GM19455 (cell line): ENCODE results near the gene NOX3.

ENCODE experiments used
- ATAC-seq: cut with Tn5 transposase; IDR thresholded peaks from one replicate; pipeline ENCODE4 v1.9.1; 2021; ENCODE audit not compliant: unreplicated experiment

NOX3 gene

DNA sequence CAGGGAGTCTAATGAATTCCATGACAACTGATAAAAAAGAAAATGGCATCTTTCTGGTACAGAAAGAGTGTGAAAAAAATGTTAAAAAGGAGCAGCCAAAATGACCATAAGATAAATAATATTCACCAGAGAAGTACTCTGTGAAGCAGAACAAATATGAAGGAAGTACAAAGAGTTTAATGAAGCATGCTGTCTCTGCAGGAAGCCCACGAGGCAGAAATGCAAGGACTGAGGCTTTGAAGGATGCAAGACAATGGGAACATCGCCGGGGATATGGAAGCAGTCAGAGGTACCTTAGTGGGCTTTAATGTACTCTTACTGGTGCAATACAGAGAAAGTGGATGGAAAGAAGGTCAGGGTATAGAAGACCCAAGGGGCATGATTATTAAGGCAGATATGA is 50.7 kb downstream of the NOX3 start:
- no peak for ATAC-seq

DNA sequence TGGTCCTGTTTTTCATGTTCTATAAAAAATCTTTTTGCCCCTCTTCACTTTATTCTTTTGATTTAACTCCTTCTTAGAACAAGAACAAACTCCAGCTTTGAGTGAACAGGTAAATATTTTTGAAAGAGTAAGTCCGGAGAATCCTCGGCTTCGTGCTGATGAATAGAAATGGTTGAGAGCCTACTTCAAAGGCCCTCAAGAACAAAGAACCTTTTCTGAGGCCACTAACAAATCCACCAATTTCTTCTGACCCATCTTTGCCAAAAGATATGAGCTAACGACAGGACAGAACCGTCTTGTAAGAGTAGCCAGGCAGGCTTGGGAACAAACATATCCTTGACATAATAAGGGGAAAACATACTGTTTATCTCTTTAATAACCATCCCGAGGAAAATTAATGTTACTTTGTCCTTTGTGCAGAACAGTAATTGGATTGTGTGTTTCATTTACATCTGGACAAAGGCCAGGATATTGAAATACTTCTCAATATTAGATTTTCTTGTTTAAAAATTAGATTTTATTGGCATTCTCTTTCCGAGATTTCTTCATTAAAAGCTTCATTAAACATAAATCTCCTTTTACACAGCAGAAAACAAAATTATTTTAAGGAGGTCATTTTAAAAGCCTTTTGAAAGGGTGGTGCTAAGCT is 52.9 kb downstream of the NOX3 start:
- no peak for ATAC-seq

DNA sequence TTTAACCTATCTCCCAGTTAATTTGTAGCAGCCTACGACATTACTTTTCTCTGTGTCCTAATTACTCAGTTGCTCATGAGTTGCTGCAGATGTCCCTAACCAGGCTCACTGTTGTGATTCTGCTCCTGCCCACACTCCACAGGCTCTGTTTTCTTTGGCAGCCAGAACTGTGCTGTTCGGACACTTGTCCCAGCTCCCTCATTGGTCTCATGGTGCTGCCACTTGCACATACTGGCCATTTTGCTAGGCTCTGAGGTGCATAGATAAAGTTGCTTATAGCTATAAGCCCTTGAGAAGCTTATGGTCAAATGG is 55.0 kb downstream of the NOX3 start:
- ATAC-seq: no peak

DNA sequence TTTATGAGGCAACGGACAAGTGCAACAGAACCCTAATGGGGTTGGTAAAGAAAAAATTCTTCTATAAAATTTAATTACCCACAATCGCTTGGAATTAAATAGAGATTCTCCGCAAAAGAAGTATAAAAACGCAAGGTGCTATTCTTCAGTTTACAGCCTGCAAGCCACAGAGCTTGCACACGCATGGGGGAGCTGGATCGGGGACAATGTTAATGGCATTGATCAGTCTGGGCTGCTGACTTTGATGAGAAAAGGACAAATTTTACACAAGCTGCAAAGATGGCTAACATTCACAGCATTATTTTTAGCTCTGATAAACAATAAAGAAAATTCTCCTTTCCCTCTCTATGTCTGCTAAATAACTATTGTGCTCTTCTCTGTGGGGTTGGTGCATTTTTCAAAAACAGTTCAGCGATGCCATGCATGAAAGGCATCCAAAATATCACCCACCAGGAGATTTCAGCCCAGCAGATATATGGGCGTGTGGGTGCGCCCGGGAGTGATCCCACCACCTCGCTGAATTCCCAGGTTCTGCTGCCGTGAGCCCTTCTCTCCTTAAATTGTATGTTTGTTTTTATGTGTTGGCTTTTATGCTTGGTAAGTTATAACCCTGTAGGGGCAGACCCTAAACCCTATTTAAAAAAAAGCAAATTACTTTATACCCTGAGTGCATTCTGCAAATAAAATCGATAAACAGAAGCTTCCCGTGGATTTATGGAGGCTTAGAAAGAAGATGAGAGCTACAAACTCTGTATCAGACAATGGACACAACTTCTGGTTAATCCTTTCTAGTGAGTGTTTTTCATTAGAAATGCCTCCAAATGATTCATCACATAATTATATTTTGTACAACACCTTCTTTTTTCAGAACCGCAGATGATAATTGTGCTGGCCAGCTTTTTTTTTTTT is 55.6 kb downstream of the NOX3 start:
- ATAC-seq: no peak

DNA sequence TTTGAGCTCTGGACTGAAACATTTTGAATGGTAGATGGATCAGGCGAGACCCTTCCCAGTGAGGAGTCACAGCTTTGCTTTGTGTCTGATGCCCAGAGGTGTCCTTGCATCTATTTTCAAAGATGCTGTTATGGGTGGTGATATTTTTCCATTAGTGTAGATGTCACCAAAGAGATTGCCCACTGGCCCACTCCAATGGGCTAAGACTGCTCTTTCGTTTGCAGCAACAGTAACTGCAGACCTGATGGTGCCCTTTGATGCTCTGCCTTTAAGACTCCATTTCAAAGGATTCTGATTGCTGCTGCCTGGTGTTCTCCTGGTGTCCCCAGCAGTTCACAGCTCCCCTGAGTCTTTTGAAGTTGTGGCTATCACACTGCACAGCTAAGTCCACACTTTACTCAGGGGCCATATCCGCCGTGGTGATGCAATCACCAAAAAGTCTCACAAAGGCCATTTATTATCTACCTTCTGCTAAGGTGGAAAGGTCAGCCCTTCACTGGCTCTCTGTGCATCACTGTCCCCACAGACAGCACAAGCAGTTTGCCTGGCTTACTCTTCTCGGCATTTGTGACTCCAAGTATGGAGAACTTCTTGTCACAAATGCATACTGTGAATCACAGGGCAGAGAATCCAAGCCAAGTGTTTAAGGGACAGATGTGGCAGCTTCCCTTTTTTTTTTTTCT is 56.4 kb downstream of the NOX3 start:
- ATAC-seq: no peak

DNA sequence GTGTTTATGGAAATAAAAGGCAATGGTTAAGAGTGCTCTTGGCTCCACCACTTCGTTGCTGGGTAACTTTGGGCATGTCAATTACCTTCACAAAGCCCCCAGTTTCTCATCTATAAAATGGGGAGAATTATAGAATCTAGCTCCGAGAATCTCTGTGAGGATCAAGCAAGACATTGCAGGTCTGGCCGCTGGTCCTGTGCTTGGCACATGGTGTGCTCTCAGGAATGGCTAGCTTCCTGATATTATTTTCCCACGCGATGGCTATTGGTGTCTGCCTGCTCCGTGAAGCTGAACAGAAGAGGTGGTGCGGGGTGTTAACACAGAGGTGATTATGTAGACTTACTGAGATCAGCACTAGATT is 57.0 kb downstream of the NOX3 start:
- no peak for ATAC-seq

DNA sequence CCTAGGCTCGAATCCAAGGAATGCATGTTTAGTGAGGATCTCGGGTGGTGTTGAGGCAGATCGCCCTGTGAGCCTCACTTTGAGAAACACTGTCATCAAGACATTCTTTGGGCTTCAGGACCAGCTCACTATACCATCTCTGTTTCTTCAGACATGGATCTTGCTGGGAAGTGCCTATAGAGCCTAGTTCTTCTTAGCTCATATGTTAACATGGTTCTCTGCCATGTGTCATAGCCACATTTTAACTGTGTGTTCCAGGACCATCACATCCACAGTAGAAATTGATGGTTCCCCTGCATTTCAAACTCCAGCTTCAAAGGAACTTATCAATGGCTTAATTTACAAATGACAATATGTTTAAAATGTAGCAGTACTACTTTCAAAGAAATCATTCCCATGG is 57.4 kb downstream of the NOX3 start:
- no peak for ATAC-seq

DNA sequence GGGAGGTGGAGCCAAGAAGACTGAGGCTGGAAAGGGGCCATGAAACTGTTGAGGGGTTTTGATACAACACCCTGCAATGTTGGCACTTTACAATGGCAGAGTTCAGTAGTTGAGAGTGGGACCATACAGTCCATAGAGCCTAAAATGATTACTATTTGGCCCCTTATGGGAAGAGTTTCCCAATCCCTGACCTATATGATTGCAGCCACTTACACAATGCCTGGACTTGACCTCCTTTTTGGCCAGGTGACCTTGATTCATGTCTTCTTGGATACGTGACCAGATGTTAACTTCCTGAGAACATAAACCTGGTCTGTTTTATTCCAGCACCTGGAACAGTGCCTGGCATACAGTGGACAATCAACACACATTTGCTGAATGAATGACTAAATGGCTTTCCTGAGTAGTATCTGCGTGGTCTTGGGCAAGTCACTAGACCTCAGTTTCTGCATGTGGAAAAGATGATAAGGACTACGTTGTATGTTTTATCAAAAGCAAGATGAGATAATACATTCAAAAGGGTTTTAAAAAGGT is 58.4 kb downstream of the NOX3 start:
- ATAC-seq: no peak

DNA sequence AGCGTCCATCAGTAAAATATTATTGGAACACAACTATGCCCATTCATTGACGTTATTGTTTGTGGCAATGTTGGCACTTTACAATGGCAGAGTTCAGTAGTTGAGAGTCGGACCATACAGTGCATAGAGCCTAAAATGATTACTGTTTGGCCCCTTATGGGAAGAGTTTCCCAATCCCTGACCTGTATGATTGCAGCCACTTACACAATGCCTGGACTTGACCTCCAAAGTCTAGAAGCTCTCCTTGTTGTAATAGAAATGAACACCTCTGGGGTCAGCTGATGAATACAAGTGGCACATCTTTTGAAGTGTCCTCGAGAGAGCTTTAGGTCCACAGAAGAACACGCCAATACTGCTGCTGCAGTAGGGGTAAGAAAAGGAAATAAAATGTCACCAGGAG is 59.0 kb downstream of the NOX3 start:
- no peak for ATAC-seq

DNA sequence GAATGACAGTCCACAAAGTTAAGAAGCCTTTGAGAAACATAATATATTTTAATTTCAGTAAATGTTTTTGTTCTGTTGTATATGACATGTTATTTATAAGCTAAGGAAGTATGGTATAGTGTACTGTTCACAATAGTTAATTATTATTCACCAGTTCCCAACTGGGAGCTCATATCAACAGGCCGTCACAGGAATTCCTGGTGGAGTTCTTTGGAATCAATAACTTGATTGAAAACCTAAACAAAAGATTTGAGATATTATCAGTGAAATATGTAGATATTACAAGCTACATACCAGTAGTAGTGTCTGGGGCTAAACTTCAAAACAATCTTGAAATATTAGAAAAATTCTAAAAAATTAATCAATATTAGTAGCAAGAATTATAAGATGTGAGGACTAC is 60.3 kb downstream of the NOX3 start:
- no peak for ATAC-seq

DNA sequence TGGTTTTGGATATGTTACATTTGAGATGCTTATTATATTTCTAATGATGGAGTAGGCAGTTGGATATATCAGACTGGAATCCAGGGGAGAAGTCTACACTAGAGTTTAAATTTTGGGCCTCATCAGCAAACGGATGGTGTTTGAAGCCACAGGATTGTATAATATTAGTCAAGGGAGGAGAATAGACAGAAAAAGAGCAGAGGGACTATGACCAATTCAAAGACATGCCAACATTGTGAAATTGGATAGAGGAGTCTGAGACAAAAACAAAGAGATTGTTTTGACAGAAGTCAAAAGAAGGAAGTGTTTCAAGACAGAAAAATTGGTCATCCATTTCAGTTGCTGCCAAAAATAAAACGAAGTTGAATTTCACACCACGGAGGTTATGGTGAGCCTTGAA is 66.5 kb downstream of the NOX3 start:
- no peak for ATAC-seq

DNA sequence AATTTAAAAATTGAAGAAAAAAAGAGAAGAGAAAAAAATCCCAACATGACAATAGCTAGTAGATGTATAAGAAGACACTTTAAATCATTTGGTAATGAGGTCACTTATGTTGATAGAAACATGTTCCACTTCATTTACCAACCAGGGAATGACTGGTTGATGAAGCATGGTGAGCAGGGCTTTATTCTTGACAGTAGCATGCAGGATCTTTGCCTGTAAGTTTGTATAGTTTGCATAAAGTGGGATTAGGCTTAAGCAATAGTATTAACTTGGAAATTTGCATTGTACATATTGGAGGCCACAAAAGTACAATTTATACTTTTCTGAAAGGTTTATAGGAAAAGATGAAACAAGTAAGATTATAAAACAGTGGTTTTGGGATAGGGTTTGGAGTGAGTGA is 67.0 kb downstream of the NOX3 start:
- ATAC-seq: no peak

DNA sequence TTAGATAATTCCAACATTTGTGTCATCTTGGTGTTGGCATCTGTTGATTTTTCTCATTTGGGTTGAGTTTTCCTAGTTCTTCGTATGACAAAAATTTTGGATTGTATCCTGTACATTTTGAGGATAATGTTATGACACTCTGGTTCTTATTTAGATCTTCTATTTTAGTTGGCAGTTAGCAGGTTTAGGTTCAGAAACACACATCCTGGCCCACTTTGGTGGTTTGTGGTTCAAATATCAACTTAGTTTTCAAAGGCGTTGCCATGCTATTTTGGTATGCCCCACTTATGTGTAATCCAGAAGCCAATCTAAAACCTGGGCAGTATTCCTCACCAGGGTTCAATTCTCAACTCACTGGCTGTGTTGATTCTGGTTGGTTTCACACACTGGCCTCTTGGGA is 68.2 kb downstream of the NOX3 start:
- no peak for ATAC-seq

DNA sequence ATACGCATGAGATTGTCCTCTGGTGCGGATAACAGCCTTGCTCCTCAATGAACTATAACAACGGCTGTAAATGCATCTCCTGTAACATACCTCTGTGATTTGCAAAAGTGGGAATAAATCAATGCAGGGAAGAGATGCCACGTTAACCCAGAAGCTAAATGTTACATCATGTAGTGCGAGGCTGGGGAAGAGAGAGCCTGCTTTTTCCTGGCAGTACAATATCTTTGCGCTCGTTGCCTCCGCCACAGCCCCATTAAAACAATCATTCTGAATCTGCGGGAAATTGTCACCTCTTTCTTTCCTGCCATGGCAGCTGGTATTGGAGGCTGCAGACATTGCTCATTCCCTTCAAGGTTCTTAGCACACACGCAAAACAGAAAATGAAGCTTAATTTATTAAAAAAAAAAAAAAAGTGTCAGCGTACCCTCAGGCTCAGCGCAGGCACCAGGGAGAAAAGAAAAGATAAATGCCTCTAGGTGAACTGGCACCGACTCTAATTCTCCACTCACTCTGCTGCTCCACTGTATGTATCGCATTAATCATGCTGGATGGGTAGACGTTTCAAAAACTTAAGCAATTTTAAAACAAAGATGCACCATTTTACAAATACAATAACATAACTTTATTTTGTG is 71.2 kb downstream of the NOX3 start:
- no peak for ATAC-seq

DNA sequence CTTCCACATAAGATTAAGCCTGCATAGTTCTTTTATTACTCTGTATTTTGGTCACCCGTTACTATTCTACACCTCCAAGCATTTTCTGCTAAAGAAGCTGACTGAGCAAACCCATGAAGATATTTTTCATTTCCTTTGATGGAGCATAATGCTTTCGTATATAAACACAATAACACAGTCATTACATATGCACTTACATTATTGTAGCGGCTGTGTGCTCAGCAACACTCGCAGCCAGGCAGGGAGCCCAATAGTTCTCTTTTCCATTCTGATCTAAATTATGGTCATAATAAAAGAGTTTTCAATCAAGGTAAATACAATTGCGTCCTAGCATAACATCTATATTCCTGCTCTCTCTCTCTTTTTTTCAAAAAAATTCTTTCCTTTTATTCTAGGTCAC is 71.7 kb downstream of the NOX3 start:
- no peak for ATAC-seq

DNA sequence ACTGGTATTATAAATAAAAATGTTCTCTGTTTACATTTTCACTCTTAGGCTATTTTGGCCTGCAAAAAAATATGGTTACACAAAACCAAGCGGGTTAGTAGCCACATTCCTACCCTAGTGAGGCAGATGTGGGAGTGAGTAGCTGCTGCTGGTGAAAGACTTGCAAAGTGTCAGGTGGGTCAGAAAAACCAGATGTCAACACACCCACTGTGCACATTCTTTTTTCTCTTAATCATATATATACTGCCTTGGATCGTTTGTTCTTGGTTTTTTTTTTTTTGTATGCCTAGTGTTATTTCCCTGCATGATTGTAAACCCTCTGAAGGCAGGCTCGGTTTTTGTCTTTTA is 73.3 kb downstream of the NOX3 start:
- ATAC-seq: no peak

DNA sequence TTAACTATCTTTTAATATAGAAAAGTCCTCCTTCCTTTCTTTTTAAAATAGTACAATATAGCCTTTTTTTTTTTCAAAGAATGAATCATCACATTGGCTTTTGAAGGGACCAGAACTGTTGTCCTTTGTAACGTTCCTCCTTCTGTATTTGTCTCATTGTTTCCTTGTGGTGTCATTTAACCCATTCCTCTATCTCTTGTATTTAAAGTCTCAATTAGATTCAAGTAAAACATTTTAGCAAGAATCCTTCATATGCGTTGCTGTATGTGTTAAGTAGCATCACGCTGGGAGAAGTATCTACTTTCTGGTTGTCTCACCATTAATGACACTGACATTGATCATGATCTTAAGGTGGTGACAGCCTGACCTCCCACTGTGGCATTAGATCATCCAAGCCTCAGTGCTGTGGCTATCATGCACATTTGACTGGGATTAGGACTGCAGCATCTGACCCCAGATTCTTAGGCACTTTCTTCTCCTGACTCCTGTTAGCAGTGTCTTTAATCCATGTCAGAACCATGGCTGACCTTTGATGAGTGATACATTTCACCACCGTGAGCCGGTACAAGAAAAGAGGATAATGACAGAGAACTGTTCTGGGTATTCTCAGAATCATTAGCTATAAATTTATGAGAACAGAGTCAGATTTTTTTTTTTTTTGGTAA is 73.8 kb downstream of the NOX3 start:
- ATAC-seq: no peak

DNA sequence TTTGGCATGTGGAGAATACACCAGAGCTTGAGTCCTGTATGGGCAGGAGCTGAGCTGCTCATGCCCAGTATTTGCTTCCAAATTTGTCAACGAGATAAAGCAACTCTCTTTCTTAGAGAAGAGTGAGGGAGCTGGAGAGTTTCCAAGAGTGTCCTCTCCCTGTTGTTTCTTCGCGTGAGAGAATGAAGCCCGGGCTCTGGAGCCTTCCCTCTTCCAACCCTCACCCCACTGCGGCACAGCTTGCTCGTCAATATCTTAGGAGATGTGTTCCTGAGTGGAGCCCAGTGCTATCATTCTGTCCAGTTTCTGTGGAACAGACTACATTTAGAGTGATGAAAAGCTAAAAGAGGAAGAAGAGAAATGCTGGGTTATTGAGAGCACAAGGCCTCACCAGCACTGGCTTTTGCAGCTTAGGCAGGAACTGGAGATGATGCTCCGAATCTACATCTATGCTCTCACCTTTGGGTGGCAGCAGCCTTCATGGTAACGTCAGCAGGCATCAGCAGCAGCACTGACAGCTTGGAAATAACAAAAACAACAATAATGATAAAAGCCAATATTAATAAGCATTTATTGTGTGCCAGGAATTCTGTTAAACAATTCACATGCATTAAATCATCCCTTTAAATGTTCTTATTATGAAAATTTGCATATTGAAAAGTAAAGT is 74.8 kb downstream of the NOX3 start:
- no peak for ATAC-seq

DNA sequence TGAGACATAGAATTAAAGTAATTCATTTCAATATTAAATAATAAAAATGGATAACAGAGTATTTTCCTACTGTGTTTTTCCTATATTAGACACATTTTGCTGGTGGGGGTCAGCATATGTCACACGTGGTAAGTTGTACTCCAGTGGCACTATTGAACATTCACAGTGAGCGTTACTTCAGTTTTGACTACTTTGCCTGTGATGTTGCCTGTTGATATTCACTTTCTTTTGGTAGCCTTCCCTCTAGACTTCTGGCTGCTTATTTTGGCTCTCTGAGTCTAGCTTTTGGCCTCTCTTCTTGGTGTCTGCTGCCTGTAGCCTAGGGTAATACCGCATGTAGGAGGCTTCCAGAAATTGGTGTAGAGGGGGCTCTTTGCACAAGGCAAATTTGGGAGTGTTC is 76.9 kb downstream of the NOX3 start:
- no peak for ATAC-seq

DNA sequence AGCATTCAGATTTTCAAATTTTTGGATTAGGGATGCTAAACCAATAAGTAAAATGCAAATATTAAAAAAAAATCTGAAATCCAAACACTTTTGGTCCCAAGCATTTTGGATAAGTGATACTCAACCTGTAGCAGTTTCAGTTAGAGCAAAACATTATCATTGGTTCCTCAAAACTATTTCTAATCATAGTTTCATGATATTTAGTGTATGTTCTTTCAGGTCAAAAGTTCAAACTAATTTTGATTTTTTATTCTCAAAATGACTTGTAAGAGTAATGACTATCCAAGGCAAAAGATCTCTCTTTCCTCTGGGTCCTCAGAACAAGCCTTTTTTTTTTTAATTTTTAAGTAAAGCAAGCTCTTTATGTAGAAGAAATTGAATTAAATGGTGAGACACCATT is 77.4 kb downstream of the NOX3 start:
- peak; percentile 51 for ATAC-seq

DNA sequence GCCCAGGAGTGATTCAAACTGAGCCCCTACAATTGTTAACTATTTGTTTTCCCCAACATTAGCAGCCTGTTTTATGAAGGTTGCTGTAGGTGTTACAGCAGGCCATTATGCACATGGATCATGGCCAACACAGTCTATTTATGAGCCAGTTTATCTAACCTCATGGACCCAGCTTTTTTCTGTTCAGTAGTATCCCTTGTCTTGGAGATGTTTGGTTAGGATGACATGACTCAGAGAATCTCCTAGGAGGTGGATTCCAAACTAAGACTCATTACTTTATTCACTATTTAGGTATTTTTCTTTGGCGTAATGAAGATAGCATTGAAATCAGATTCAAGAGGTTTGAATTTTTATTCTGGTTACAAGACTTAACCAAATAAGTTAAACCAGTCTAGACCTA is 78.6 kb downstream of the NOX3 start:
- no peak for ATAC-seq
